T-helper 2 cell (primary cell): ENCODE measurements around the gene CTNNAL1.
"Not testable (repeated sequence)": the region's sequence is repeated elsewhere in the genome, so short reads cannot be mapped to it uniquely, and the experiment has no call there.

Experiments
- DNase-seq, 5 experiments: peaks; one replicate each; pipeline versions ENCODE4 v3.0.0 to v3.0.0-alpha.2; 2012 to 2022

CTNNAL1 gene

GRCh38 chr9:108980893-108981292 lies 32.4 kb downstream of the CTNNAL1 start:
- DNase-seq, result no peak

DNA sequence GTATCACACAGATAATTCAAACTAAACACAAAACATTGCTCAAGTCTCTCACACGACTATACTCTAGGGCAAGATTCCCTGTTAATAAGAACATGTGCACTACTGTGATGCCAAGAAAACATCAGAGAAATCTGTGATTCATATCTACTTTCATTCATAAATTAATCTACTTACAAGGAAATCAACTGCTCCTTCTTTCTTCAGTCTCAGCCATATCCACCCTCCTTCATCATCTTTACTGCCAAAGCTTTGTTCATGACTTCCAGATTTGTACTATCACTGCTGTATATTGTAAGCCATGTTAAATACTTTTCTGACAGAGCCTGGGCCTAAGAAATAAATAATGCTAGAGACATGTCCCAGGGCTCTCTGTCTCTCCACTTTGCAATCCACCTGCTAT lies 35.1 kb downstream of the CTNNAL1 start:
- DNase-seq, result no peak

- DNase-seq, result no peak
Measured at GRCh38 chr9:108973895-108974294, 39.4 kb downstream of the CTNNAL1 start.

GRCh38 chr9:108972626-108973209 lies 40.6 kb downstream of the CTNNAL1 start:
- DNase-seq, result no peak

DNA sequence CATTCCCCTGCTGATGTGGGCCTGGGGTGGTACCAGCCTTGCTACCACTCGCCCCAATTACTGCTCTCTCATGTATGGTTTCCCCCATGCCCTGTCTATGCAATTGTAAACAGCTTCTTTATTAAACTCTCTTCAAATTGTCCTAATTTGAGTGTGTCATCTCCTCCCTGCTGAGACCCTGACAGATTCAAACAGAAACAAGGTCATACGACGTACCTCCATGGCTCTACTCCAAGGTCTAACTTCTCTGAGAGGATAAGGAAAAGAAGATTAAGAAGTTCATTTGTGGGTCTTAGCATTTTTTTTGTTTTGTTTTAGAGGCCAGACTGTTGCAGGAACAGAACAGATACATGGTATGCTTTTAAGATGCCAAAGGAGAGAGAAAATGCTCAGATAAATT lies 41.1 kb downstream of the CTNNAL1 start:
- DNase-seq, result no peak

GRCh38 chr9:108971392-108971791 lies 41.9 kb downstream of the CTNNAL1 start:
- DNase-seq, result not testable (repeated sequence)

GRCh38 chr9:108967916-108968315 lies 45.4 kb downstream of the CTNNAL1 start:
- no peak for DNase-seq

DNA sequence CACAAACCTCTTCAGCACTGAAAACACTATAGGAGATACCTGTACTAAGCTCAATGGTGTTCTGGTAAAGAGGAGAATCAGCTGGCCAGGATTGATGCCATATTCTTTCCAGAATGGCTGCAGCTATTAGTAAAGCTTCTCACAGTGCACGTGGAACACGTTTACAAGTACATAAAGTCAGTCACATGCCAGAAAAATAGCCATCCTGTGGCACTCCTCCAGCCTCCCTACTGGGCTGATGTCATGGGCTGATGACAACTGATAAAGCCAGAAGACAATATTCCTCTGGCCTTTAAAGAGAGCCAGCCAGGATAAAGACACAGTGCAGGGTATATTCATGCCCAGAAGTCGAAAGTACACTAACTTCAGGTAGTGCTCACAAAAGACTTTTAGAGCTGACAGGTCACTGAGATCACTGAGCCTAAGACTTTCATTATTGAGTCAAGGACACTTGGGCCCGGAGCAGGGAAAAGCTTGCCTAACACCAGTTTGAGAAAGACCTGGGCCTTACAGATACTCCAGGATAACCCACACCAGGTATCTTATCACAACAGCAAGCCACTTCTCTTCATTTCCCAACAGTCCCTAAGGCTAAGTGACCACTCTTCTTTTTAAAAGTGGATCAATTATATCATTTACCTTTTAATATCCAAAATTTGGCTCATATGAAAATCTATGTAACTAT lies 49.7 kb downstream of the CTNNAL1 start:
- no peak for DNase-seq

DNA sequence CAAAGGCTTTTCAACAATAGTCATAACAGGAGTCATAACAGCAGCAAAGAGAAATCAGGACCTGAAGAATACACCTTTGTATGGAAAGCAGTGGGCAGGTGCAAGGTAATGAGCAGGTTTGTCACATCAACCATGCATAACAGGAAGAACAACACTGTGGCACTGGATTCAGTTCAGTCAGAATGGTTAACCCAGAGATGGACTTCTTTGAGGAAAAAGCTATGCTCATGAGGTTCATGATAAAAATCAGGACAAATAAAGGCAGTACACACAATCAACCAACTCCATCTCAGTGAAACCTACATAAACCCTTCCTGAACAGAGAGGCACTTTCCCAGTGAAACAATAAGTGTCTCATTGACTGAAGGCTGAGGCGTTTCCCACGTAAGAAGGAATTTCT lies 52.1 kb downstream of the CTNNAL1 start:
- DNase-seq, result no peak

GRCh38 chr9:108960331-108960730 lies 53.0 kb downstream of the CTNNAL1 start:
- no peak for DNase-seq

DNA sequence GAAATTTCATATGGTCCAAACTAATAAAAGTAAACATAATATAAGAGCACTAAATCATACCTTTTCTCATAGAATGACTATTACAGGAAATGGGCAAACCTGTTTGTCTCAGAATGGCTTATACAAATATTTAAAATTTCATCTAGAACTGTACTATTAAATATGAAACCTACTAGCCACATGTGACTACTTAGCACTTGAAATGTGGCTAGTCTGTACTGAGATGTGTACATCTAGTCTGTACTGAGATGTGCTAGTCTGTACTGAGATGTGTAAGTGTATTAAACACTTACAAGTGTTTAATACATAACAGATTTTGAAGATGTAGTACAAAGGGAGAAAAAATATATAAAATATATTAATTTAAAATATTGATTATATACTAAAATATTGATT lies 56.7 kb downstream of the CTNNAL1 start:
- DNase-seq, result peak in 1 of 5 experiments; percentile 55

GRCh38 chr9:108956022-108956630 lies 57.2 kb downstream of the CTNNAL1 start:
- DNase-seq, result no peak

GRCh38 chr9:108953983-108954574 lies 59.2 kb downstream of the CTNNAL1 start:
- peak in 1 of 5 experiments; percentile 38 for DNase-seq

- DNase-seq, result no peak
Measured at GRCh38 chr9:108951578-108951977, 61.7 kb downstream of the CTNNAL1 start.

GRCh38 chr9:108950168-108950567 lies 63.1 kb downstream of the CTNNAL1 start:
- DNase-seq, result no peak

DNA sequence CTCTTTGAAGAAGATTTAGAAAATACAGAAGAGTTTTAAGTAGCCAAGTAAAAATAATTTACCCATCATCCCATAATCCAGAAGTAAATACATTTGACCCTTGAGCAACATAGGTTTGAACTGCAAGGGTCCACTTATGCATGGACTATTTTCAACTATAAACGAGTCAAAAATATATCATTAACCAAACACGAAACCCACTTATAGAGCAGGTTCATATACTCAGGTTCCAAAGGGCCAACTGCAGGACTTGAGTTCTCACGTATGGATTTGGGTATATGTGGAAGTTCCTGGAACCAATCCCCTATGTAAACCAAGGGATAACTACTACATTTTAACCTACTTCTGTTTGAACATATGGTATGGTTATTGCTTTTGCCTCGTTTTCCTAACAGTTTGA lies 73.3 kb downstream of the CTNNAL1 start:
- no peak for DNase-seq

DNA sequence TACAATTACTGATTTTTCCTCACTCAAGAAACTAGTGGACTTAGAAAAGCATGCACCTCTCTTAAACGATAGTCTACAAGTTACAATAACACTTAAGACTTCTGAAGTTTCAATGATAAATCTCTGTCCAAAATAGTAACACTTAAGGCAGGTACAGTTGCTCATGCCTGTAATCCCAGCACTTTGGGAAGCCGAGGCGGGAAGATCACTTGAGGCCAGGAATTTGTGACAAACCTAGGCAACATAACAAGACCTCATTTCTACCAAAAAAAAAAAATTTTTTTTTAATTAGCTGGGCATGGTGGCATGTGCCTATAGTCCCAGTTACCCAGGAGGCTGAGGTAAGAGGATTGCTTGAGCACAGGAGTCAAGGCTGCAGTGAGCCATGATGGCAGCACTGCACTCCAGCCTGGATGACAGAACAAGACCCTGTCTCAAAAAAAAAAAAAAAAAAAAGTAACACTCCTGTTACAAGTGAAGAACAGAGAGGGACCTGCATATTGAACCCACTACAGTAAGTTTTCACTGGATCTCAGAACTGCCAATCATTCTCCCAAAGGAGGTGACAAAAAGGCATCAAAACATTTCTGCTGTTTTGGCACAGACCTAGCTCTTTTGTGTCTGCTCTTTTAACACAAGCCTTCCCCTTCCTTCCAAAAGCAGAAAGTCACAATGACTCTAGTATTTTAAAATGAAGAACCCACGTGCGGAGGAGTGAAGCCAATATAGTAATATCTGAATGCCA lies 75.6 kb downstream of the CTNNAL1 start:
- no peak for DNase-seq

- DNase-seq, result peak; percentile 60 to 94 (median 74)
Measured at GRCh38 chr9:108934323-108934893, 78.9 kb downstream of the CTNNAL1 start, which contains the start of gene ABITRAM. Gene ABITRAM, plus strand, starts transcription at chr9:108934400. Its CDS starts 87 bp downstream, at chr9:108934487.

GRCh38 chr9:108933718-108934322 lies 79.5 kb downstream of the CTNNAL1 start, which contains the start of gene ELP1:
Gene ELP1, minus strand, starts transcription at chr9:108934124. Its CDS starts 2,978 bp downstream, at chr9:108931146.
- peak; percentile 84 to 95 (median 91) for DNase-seq

DNA sequence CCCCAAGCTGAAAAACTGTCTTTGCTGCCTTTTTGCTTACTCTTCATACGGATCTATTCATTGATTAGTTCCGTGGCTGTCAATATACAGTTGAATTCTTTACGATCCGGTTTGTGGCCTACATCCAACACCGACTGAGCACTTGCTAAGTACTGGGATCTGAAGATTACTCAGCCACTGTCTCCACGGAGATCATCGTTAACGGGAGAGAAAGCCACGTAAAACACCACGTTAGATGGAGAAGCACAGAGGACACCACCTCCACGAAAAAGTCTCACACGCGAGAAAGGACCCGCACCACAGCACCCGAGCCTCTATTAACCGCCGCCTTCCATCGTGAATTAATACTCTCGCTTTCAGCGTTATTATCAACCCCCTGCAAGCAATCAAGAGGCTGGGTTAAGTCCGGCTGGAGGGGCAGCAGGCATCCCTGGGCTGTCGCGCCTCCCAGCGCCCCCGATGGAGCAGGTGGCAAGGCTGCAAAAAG lies 80.0 kb downstream of the CTNNAL1 start:
- no peak for DNase-seq

- DNase-seq, result no peak
Measured at GRCh38 chr9:108928386-108928785, 84.9 kb downstream of the CTNNAL1 start.

DNA sequence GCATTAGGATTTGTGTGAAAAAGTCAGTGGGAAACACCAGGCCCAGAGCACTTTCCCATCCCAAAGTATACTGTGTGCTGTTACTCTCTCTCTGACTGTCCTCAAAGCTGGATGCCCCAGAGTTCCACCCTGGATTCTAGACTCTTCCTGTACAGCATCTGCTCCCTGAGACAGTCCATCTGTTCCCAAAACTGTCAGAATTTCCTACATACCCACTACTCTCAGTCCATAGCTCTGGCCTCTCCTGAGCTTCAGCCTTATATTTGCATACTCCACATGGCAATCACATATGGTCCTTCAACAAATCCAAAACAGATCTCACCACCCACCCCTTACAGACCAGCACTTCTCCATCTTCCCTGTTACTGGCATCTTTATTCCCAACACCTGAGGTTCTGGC lies 88.8 kb downstream of the CTNNAL1 start:
- DNase-seq, result no peak
